ENCODE measurements around the gene TEKT5.

Gene TEKT5

DNA sequence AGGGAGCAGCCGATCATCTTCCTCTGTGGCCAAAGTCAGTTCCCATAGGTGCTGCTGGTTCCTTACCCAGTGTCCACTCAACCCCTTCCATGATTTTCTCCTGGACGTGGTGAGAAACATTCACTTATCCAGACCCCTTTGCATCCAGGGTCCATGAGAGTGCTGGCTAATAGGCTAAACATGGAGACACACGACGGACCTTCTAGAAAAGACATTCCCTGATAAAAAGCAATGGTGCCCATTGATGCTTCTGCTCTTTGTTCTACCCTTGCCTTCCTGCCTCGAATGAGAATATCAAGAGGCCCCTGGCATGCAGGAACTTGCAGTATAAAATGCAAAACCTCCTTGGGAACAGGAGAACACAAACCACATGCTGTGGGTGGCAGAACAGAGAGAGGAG is 2.3 kb downstream of the TEKT5 start:
- no peak overlapping the region for H3K27ac ChIP-seq

DNA sequence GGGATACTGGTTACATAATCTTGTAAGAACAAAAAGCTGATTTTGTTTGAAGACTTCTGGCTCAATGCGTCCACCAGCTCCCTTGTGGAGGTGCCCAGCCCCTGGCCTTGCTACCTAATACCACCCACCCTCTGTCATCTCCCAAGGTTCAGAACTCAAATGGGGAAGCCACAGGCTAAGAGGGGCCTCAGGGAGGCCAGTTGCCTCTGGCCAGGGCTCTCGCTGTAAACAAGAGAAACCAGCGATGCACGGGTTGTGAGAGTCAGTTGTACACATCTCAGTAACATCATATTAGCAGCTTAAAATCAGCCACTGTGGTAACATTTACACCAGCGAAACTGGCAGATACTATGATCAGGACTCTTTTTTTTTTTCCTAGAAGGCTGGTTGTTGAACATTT is 6.0 kb downstream of the TEKT5 start:
- H3K4me3 ChIP-seq (ENCODE audit: low read depth in 1 of 2, low read length in 1 of 2): no peak overlapping the region
- H3K4me1 ChIP-seq (ENCODE audit: control insufficient read depth in 1 of 2, insufficient read depth in 1 of 2, low read depth in 1 of 2, low read length in 1 of 2): no peaks in the 10 kb centered on the region
- H3K36me3 ChIP-seq: no peaks in the 10 kb centered on the region
- no peak for TF ChIP-seq CTCF (IDR thresholded peaks at IDR 0.05)
- H3K27me3 ChIP-seq: no peaks in the 10 kb centered on the region
- H3K9me3 ChIP-seq: no peaks in the 10 kb centered on the region
- no peak overlapping the region for H3K27ac ChIP-seq

More for the DNA sequence above, 2.3 kb downstream of the TEKT5 start:
- H3K27me3 ChIP-seq: no peaks in the 10 kb centered on the region
- no peak overlapping the region for H3K4me3 ChIP-seq (ENCODE audit: low read depth in 1 of 2, low read length in 1 of 2)
- H3K36me3 ChIP-seq: no peaks in the 10 kb centered on the region
- no peak for TF ChIP-seq CTCF (IDR thresholded peaks at IDR 0.05)
- H3K9me3 ChIP-seq: no peaks in the 10 kb centered on the region
- H3K4me1 ChIP-seq (ENCODE audit: control insufficient read depth in 1 of 2, insufficient read depth in 1 of 2, low read depth in 1 of 2, low read length in 1 of 2): no peaks in the 10 kb centered on the region

DNA sequence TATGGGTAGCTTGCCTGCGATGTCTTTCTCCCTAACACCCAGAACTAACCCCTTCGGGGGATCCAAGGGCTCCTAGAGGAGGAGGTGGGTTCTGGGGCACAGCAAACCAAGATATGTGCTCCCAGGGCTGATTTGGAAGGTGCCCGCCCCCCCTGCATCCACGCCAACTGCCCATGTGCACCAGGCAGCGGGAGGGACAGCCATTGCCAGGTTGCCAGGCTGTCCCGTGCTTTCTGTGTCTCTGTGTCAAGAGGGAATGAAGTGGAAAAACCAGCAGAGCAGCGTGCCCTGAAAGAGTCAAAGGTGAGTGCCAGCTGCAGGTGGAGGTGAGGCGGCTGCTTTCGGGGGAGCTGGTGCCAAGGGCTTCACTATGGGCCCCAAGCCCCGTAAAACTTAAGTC is 6.4 kb downstream of the TEKT5 start:
- no peak for TF ChIP-seq CTCF (IDR thresholded peaks at IDR 0.05)
- Histone ChIP-seq H3K4me3 (ENCODE audit: low read depth in 1 of 2, low read length in 1 of 2) (no peak overlapping the region), H3K4me1 (ENCODE audit: control insufficient read depth in 1 of 2, insufficient read depth in 1 of 2, low read depth in 1 of 2, low read length in 1 of 2) (no peaks in the 10 kb centered on the region)

DNA sequence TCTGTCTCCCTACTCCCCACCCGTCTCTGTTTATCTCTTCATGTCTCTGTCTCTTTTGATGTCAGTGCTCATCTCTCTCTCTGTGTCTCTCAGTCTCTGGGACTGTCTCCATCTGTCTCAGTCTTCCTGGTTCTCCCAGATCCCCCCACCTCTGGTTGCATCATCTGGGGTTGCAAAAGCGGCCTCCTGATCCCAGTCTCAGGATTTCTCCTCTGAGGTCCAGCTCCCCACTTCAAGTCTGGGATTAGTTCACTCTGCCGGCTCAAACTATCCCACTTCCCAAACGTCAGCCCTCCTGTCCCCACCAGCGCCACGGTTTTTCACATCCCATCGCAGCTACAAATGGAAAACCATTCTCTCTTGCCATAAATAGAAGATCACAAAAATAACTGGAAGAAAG is 9.0 kb downstream of the TEKT5 start:
- Histone ChIP-seq H3K27me3 (no peaks in the 10 kb centered on the region), H3K4me1 (ENCODE audit: control insufficient read depth in 1 of 2, insufficient read depth in 1 of 2, low read depth in 1 of 2, low read length in 1 of 2) (no peaks in the 10 kb centered on the region), H3K27ac (no peak overlapping the region), H3K4me3 (ENCODE audit: low read depth in 1 of 2, low read length in 1 of 2) (no peak overlapping the region), H3K36me3 (no peaks in the 10 kb centered on the region), H3K9me3 (no peaks in the 10 kb centered on the region)
- TF ChIP-seq CTCF (IDR thresholded peaks at IDR 0.05): no peak

More for the DNA sequence above, 6.4 kb downstream of the TEKT5 start:
- no peaks in the 10 kb centered on the region for H3K27me3 ChIP-seq
- H3K27ac ChIP-seq: no peak overlapping the region
- no peaks in the 10 kb centered on the region for H3K36me3 ChIP-seq
- no peaks in the 10 kb centered on the region for H3K9me3 ChIP-seq

GRCh38 chr16:10684511-10685151 is 10.1 kb downstream of the TEKT5 start:
- Histone ChIP-seq H3K27ac (no peak overlapping the region), H3K27me3 (no peaks in the 10 kb centered on the region), H3K36me3 (no peaks in the 10 kb centered on the region), H3K4me1 (ENCODE audit: control insufficient read depth in 1 of 2, insufficient read depth in 1 of 2, low read depth in 1 of 2, low read length in 1 of 2) (no peaks in the 10 kb centered on the region), H3K4me3 (ENCODE audit: low read depth in 1 of 2, low read length in 1 of 2) (no peak overlapping the region), H3K9me3 (no peaks in the 10 kb centered on the region)
- TF ChIP-seq CTCF (IDR thresholded peaks at IDR 0.05): no peak
